ENCODE data around the gene CCDC148. TPM values are rescaled to one million over a fixed set of nuclear protein-coding genes. Genes with fewer than 3 reads are reported as not detected.
"Not testable (repeated sequence)": the region's sequence is repeated elsewhere in the genome, so short reads cannot be mapped to it uniquely, and the experiment has no call there.

CCDC148 gene
- total and polyA plus RNA-seq, 2 experiments from 2014 or later, result 1.2 to 1.8 TPM

DNA sequence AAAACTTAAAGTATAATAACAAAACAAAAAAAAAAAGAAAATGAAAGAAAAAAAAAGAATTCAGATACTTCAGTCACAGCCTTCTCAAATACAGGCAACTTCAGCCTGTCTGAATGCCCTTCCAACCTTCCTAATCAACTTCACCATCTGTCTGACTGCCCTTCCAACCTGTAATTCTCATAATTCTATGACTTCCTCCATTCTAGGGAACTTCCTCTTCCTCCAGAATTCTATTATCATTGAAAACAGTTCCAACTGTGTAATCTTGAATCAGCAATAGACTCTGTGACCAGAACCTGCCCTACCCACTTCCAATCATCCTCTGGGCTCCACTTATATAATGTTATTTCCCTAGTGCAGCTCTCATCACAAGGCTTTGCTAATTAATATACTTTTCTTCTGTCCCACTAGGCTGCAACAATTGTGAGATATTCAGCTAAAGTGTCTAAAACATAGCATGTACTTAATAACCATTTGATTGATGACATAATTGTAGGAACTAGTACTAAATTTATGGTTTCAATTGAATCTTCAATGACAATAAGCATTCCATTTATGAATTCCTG, 227.5 kb downstream of the CCDC148 start:
- H3K27me3 Mint-ChIP-seq (ENCODE audit: insufficient read depth, low read depth, poor library complexity), result no peaks in the 10 kb centered on the region
- H3K4me3 Mint-ChIP-seq, result no peak overlapping the region
- H3K4me1 Mint-ChIP-seq, result no peaks in the 10 kb centered on the region
- ATAC-seq (no peak), DNase-seq (ENCODE audit: low spot score) (no peak)
- Histone ChIP-seq H2AFZ (no peak overlapping the region), H3K4me2 (no peak overlapping the region), H4K20me1 (replicated peaks; ENCODE audit: insufficient read depth) (no peaks in the 10 kb centered on the region), H3K27me3 (ENCODE audit: insufficient read depth) (no peaks in the 10 kb centered on the region), H3K9me2 (ENCODE audit: insufficient read depth) (peaks cover 6% of the 10 kb centered on the region), H3K36me3 (ENCODE audit: insufficient read depth) (no peaks in the 10 kb centered on the region), H3K4me3 (no peak overlapping the region), H3F3A (replicated peaks; ENCODE audit: low read depth) (no peaks in the 10 kb centered on the region), H3K4me1 (ENCODE audit: insufficient read depth) (no peaks in the 10 kb centered on the region), H3K79me2 (replicated peaks; ENCODE audit: insufficient read depth) (no peaks in the 10 kb centered on the region), H3K27ac (ENCODE audit: low read depth) (no peak overlapping the region)
- no peaks in the 10 kb centered on the region for H3K36me3 Mint-ChIP-seq (ENCODE audit: low read depth)
- H3K27ac Mint-ChIP-seq, result no peak overlapping the region
- no peaks in the 10 kb centered on the region; the same call in 2 of the 3 replicates for H3K9me3 Mint-ChIP-seq
- no peak for TF ChIP-seq JUNB (IDR thresholded peaks at IDR 0.05; ENCODE audit: unreplicated experiment)
- no peak for TF ChIP-seq STAT1 (IDR thresholded peaks at IDR 0.05; ENCODE audit: unreplicated experiment)
- no peak for TF ChIP-seq REST (IDR thresholded peaks at IDR 0.05; ENCODE audit: unreplicated experiment)
- no peak for TF ChIP-seq POLR2AphosphoS5 (IDR thresholded peaks at IDR 0.05; ENCODE audit: low read depth)
- TF ChIP-seq EZH2phosphoT487 (IDR thresholded peaks at IDR 0.05; ENCODE audit: unreplicated experiment), result no peak
- TF ChIP-seq CREB1 (CRISPR knock-in tag; IDR thresholded peaks at IDR 0.05; ENCODE audit: low read depth), result no peak
- TF ChIP-seq ZNF114 (CRISPR knock-in tag; IDR thresholded peaks at IDR 0.05), result no peak

- H3K9me2 ChIP-seq (ENCODE audit: insufficient read depth); H3K27me3 Mint-ChIP-seq (ENCODE audit: insufficient read depth, low read depth, poor library complexity); H3K4me2 ChIP-seq; H3K36me3 ChIP-seq (ENCODE audit: insufficient read depth); H3K9me3 Mint-ChIP-seq; H3K4me3 Mint-ChIP-seq; DNase-seq (ENCODE audit: low spot score); H3K4me1 Mint-ChIP-seq; H3K79me2 ChIP-seq (replicated peaks; ENCODE audit: insufficient read depth); H4K20me1 ChIP-seq (replicated peaks; ENCODE audit: insufficient read depth); H3F3A ChIP-seq (replicated peaks; ENCODE audit: low read depth); H3K36me3 Mint-ChIP-seq (ENCODE audit: low read depth); ATAC-seq; H3K27me3 ChIP-seq (ENCODE audit: insufficient read depth); H3K4me3 ChIP-seq; H3K27ac ChIP-seq (ENCODE audit: low read depth); H3K4me1 ChIP-seq (ENCODE audit: insufficient read depth); H2AFZ ChIP-seq: not testable (repeated sequence)
- peak overlapping the region; percentile 23; the same call in 1 of the 2 replicates for H3K27ac Mint-ChIP-seq
These were observed 233.5 kb downstream of the CCDC148 start for GRCh38 chr2:158223066-158223465.

Data from GM23338 (cell line).